HG02759 (cell line): ENCODE data around the gene PLEKHH1.

Experiments used
- ATAC-seq: cut with Tn5 transposase; IDR thresholded peaks from one replicate; pipeline ENCODE4 v1.9.1; 2021; ENCODE audit warnings: mild to moderate bottlenecking, moderate library complexity; ENCODE audit not compliant: unreplicated experiment

The PLEKHH1 gene

DNA sequence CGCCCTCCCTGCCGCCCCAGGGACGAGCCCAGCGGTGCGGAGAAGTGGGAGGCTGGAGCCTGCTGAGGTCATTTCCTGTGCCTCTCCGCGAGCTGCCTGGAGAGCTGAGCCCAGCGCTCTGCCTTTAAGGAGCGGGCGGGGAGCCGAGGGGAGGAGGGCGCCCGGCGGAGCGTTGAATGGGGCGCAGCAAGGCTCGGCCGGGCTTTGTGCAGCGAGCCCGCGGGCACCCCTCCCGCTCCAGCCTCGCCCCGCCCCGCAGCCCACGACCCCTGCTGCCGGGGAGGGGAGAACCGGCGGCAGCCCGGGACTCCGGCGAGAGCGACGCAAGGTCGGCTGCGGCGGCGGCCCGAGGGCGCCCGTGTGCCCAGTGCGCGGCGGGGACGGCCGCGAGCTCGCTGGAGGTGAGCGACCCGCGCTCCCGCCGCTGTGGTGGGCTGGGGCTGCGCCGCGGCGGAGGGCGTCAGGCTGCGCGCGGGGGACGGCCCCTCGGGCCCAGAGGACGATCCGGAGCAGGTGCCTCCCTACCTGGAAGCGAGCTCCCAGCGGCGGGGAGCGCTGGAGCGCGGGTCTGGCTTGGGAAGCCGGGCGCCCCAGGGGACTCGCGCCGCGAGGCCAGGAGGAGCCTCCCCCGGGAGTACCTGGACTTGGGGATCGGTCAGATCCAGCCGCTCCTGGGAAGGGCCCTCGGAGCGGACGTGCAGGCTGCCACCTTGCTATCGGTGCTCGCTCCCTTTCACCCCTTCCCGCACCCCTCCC lies at the start of gene PLEKHH1:
Gene PLEKHH1, plus strand, starts transcription at position 293 of the 756 bp plus-strand sequence. CDS start 8,578 bp downstream, outside the sequence.
- peak; percentile 71 for ATAC-seq

DNA sequence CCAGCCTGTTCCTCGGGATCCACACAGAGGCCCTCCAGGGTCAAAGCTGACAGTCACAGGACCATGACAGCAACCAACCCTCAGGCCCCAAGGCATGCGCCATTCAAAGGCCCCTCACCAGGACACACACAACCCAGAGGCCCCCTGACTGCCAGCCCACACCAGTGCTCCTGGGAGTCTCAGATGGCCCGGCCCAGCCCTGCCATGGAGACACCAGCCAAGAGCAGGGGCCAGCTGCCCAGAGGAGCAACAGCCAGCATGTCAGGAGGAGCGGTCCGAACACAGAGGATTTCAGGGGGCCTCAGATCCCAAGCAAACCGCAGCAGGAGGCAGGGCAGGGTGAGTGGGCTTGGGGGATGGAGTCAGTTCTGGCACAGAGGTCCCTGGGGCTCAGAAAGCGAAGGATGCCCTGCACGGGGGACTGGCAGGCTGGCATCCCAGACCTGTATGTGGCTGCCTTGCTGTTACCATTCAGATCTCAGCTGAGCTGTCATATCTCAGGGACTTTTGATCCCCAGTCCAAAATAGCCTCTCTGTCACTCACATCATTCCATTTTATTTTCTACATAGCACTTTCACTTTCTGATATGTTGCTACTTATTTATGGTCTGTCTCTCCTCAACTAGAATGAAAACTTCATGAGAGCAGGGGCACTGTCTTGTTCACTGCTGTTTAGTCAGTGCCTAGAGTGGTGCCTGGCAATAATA lies 49.4 kb upstream of the PLEKHH1 start:
- ATAC-seq, result no peak

DNA sequence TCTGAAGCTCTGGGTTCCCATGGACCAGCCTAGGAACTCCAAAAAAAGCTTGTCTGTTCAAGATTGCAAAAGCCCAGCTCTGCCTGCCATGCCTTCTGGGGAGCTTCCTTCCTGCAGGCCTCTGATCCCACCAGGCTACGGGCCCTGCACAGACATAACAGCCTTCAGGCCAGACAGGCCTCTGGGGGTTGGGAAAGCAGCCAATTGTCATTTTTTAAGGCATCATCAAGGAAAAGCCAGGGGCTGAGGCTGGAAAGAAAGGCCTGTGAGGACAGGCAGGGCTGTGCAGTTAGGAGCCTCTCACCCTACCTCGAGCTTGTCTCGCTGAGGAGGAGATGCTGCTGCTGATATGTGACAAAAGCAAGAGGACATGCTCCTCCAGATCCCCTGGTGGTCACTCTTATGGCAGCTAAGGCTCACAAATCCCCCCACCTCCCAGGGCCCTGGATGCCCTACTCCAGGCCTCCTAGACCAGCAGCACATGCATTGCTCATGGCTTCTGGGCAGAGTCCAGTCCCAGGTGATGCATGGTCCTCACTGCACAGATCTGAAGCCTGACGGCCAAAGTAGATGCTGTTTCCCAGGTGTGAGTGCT lies 47.5 kb upstream of the PLEKHH1 start:
- no peak for ATAC-seq

DNA sequence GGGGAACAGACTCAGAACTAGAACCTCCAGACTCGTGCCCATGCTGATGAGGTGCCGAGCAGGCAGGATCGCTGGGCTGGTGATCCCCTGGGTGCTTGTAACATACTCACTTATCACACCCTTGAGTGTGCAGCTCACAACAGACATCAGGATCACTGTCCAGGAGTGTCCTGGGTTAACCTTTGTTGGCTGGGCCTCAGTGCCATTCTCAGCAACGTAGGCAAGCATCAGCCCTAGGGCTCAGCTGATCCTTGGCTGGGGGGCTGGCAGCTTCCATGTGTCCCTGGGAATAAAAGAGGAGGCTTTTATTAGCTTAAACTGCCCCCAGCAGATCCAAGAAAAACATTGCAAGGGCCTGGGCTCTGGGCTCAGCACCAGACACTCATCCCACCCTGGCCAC lies 46.2 kb upstream of the PLEKHH1 start:
- ATAC-seq, result no peak

DNA sequence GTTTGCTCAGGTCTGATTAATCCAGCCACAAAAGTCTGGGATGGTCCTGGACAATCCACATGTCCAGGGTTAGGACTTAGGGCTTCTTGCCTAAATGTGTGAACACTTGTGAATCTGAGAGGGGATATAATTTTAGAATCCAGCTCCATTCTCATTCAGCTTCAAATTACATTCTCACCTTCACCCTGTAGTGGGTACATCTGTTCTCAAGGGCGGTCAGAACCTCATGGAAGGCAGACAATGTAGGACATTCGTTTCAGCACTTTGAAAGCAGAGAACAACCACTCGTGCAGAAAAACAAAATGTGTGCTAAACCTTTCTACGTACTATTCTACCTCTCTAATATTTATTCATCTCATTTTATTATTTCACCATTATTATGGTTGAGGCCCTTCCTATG lies 45.8 kb upstream of the PLEKHH1 start:
- ATAC-seq, result no peak

DNA sequence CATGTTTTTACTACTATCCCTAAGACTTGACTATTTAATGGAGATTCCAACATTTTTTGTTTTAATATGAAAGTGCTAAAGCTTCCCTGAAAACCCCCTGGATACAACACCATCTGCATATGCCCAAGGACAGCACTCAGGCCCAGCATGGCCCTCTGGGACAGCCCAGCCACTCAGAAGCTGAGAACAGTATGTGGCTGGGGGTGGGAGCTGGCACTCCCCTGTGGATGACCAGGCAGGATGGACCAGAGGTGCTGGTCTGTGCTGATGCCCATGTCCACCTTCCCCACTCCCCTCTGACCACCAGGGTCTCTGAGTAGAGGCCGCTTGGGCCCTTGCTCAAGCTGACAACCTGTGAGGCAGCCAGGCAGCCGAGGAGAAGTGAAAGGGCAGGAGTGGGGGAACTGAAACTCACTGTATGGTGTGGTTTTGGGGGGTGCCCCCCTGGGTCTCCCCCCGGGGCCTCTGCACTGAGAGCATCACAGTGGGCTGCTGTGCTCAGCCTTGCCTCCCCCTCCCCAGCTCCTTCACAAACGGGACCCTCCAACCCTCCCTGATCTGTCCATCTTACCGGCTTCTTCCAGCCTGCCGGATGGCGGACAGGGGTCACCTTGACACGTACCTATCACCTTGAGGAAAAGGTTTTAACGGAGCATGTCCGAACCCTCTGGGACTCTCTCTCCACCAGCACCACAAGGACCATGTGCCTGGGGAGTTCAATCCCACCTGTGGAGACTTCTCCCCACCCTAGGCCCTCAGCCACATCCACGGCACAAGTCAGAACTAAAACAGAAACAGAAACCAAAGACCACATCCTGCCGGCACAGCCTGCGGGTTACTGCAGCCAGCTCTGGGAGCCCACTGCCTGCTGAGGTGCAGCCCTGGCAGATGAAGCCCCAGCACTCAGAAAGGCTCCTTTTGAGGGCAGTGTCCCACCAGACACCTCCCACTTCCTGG lies 44.9 kb upstream of the PLEKHH1 start, which contains the start of gene TMEM229B:
Gene TMEM229B, minus strand, starts transcription at position 785 of the 957 bp plus-strand sequence. CDS start 14,798 bp downstream, outside the sequence.
- ATAC-seq, result peak; percentile 93

DNA sequence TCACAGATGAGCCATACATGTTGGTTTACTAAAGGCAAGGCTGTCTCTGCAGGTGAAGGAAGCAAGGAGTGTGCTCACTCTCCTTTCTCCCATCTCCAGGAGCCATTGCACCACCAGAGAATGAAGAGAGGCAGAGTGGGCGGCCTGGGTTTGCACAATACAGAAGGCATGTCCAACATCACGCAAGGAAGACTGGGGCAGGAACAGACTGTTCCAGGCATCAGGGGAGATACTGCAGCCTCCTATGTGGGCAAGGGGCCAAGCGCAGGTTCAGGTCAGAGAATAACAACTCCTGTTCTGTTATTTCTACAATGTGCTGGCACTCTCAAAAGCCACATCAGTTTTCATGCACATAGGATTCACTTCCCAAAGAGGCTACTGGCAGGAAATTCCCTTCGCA lies 42.9 kb upstream of the PLEKHH1 start:
- ATAC-seq, result no peak

DNA sequence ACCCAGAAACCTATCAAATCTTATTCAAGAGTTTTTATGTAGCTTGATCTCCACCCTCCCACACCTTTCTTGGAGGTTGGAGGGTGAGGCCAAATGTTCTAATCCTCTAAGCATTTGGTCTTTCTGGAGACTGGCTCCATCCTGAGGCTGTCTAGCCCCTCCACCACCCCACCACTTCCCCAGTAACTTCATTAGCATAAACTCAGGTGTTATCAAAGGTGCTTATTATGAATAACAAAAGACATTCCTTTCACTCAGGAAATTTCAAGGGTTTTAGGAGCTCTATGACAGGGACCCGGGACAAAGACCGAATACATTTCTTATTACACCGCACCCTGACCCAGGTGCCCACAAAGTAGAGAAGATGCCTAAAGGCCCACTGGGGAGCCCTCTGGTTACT lies 41.8 kb upstream of the PLEKHH1 start:
- ATAC-seq, result no peak

DNA sequence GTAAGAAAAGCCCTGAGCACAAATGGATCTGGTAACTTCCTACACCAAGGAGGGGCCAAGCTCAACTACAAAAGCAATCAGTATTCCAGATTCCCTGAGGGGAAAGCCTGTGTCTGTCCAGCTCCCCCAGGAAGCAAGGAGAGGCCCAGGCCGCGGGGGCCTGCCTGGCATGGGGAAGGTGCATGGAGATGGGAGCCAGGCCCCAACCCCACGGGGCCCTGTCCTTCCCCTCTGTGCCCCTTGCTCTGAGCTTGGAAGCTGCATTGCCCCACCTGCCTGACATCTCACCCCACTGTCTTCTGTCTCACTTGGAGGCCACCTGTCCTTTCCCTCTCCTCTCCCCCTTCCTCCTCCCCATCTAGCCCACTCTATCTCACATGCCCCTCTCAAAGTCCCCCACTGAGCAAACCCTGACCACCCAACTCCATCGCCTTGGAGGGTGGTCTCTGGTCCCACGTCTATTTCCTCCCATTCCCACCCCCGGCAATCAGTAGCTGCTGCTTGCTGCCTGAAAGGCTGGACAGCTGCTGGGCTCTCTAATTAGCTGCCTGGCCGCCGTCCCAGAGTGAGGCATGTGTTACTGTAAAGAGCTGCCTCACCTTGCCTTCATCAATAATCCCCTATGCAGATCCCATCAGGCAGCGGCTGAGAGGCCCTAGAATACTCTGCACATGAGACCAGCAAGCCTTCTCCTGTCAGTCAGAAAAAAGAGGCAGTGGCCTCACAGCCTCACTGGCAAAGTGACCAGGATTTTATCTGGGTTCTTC lies 41.2 kb upstream of the PLEKHH1 start:
- no peak for ATAC-seq

DNA sequence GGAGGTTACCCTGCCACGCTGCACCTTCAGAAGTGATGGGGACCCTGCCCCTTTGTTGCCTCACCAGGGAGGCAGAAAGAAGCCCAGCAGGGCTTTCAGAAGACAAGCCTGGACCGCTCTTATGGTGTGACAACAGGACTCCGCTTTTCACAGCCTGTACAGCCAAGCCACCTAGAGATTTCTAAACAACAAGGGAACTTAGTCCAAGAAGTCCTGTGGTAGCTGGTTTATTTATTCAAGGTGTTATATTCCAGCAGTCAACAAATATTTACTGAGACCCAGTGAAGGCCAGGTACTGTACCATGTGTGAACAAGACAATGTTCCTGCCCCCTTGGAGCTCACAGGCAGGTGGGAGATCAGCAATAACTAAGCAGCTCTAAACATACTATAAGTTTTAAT lies 40.6 kb upstream of the PLEKHH1 start:
- ATAC-seq, result no peak

DNA sequence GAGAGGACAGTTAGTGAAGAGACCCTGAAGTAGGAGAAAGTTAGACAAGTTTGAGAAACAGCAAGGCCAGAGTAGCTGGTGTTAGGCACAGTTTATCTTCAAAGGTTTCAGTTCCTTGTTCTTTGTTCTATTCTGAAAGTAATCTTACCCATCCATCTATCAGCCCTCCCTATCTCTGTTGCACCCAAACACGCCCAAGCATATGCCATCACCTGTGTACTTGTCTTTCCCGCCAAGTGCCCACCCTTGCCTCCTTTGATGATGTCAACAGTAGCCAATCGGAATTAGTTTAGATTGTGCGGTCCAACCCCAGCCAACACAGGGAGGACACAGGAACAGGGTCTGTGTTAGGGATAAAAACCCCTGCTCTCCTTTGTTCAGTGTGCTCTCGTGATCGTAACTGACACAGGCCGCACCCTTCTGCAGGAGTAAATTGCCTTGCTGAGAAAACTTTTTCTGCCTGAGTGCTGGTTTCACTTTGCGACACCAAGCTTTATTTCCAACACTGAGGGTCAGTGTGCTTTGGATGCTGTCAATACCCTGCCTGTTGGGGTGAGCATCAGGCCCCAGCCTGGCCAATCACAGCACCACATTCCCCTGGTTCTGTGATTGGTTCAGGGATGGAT lies 39.9 kb upstream of the PLEKHH1 start:
- ATAC-seq, result no peak

DNA sequence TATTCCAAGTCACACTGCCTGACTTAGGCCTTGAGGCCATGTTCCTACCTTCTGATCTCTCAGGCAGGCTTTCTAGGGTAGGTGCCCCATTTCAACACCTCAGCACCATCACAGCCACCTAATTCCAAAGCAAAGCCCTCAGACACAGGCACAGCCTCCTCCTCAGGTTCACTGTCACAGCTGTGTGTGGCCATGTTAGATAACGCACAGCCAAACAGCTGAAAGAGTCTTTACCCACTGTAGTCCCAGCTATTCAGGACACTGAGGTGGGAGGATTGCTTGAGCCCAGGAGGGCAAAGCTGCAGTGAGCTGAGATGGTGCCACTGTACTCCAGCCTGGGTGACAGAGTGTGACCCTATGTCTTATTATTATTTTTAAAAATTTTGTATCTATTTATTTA lies 37.3 kb upstream of the PLEKHH1 start:
- ATAC-seq, result no peak

DNA sequence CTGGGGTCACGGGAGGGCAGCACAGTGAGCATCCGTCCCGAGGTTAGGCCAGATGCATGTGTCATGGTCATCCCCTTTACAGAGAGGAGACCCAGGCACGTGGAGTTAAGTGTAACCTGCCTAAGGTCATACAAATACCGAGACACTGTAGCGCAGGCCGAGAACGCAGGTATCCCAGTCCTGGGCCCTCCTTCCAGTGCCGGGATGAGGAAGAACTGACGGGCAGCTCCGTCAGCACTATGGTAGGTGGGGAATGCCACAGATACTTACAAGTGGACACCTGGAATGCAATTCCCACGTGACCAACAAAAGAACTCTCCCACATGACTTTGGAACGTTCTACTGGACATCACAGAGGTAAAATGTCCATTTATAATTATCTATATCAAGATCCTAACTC lies 35.9 kb upstream of the PLEKHH1 start:
- no peak for ATAC-seq

DNA sequence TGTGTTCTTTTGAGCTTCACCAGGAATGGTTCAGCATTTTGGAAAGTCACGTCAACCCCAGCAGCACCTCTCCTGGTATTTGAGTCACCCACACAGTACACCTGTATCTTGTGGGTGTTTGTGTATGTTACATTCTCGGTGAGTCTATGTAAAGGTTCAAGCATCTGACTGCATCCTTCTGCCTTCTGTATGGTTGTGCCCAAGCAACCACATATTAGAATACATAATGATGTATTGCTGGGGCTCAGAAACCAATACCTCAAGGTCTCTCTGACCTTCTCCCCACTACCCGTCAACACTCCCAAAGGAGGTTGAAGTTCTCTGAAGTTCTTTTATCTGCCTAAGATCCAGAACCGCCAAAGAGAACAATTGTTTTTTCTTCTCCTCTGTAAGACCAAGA lies 35.4 kb upstream of the PLEKHH1 start:
- ATAC-seq, result no peak

DNA sequence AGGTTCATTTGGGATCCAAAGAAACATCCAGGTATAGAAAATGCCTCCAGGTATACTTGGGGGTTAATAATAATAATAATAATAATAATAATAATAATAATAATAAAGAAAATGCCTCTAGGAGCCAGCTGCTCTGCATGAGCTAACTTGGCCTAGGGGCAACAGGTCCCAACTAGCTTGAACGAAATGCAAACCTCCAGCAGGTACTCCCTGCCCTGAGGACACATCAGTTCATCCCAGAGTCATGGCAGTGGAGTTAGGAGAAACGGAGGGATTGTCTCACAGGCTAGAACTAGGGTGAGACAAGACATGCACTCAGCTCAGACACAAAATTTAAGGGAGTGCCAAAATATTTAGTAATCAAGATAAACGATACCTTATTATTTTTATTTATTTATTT lies 32.1 kb upstream of the PLEKHH1 start:
- ATAC-seq, result no peak

DNA sequence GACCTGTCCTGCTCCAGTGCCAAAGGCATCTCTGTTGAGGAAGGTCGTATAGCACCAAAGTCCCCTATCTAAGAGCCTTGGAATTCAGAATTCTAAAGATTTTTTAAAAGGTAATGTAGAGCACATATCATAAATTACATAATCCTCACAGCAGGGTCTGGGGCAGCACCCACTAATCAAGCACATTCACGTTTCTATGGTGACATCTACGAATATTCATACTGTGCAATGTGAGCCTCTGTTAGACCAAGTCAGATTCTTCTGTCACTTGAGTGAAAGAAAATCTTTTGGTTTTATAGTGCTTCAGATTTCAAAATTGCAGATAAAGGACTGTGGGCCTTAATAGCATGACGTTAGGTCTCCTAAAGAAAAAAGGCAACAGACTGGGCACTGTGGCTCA lies 31.4 kb upstream of the PLEKHH1 start:
- no peak for ATAC-seq

DNA sequence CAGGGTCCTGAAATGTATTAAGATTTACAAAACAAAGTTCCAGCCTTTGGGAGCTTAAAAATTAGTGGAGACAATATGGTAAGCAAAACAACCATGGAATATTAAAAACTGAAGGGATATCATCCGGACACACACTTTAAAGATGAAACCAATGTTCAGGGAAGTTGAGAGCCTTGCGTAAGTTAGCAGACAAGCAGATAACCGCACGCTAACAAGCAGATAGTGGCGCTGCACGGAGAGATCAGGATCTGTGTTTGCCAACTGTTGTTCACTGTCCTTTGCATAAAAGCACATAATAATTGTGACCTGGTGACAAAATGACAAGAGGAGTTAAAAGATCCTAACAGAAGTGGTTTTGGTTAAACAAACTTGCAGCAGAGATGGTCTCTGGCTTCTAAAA lies 30.2 kb upstream of the PLEKHH1 start:
- ATAC-seq, result no peak

DNA sequence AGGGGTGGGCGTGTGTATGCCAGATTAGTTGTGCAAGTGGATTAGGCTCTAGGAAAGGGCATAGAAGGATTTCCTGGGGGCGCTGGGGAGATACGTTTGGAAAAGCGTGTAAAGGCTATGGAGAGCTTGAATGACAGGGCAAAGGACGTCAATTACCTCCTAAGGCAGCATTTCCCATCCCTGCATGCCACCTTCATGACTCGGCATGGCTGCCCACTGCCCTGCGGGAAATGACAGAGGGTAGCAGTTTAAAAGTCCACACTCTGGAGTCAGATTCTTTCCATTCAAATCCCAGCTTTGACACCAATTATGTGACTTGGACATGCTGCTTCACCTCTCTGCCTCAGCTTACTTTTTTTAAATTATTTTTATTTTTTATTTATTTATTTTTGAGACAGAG lies 29.8 kb upstream of the PLEKHH1 start:
- ATAC-seq, result no peak

DNA sequence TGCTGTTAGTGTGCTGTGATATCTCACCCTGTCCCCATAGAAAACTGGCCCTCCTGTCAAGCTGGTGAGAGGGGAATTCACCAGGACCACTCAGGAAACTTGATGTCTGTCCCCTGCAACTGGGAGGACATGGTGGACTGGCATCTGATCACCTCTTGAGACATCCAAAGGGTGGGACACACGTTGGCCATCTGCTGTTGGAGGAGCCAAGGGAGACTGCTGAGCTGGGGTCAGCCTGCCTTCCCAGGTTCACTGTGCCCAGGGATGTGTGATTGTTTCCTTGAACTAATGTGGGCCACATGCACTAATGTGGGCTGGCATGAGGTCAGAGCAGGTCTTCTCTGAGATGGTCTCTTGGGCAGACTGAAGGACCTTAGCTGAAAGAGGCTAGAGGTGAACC lies 27.8 kb upstream of the PLEKHH1 start:
- no peak for ATAC-seq

DNA sequence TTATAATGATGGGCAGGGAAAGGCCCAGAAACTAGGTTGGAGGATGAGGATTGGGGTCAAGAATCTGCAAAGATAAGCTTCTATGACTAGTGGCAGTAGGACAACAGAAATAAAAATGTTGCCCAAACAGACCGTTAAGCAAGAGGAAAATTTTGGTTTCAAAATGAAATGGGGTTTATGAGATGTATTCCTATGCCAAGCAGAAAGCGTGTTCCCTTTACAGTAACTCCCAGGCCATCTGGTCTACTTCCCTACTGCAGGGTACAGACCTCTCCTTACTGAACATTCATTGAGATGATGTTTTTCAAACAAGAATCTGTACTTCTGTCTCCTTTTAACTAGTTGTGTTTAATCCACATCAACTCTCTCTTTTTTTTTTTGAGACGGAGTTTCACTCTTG lies 24.1 kb upstream of the PLEKHH1 start:
- ATAC-seq, result no peak
